B cell (primary cell): ENCODE results near the gene THBS4.

Source experiments
- CTCF ChIP-seq: fragments of 200-600 bp; IDR thresholded peaks from one replicate; pipeline ENCODE4 v1.8.0; 2022; ENCODE audit warnings: antibody characterized with exemption, mild to moderate bottlenecking
- EZH2 ChIP-seq: IDR thresholded peaks from 2 replicates; pipeline ENCODE4 v1.6.1; 2012; ENCODE audit warnings: borderline replicate concordance, low read depth, mild to moderate bottlenecking, moderate library complexity, low read length; ENCODE audit not compliant: insufficient read depth, poor library complexity, severe bottlenecking

GRCh38 chr5:80035839-80036238, 691 bp downstream of the THBS4 start:
- TF ChIP-seq CTCF (no peak), EZH2 (no peak)
